ENCODE measurements around the gene SMC1A.

GRCh38 chrX:53437206-53437605 lies 14.8 kb upstream of the SMC1A start:
- TF ChIP-seq POLR2AphosphoS5 (IDR thresholded peaks at IDR 0.05; ENCODE audit: low read depth, low read length) (no peak), REST (IDR thresholded peaks at IDR 0.05; ENCODE audit: insufficient read depth in 1 of 2, low read depth in 2 of 2, low read length in 2 of 2) (no peak), SIN3A (IDR thresholded peaks at IDR 0.05; ENCODE audit: borderline replicate concordance, insufficient read depth, low read length) (no peak), FOXP2 (optimal IDR thresholded peaks at IDR 0.05; ENCODE audit: borderline replicate concordance, extremely low read depth, extremely low read length, insufficient read depth) (no peak), TAF1 (IDR thresholded peaks at IDR 0.05; ENCODE audit: borderline replicate concordance, insufficient read depth, low read length) (no peak)

Measured in PFSK-1 (cell line).